ENCODE results near the gene GLIS1. TPM values are rescaled to one million over a fixed set of nuclear protein-coding genes. Genes with fewer than 3 reads are reported as not detected.

The GLIS1 gene
- total and polyA plus RNA-seq, 2 of the 8 experiments (the other 6 are each of a cell fraction or from before 2014, with no cell fraction given) = 0.15 to 0.22 TPM

- TF ChIP-seq NANOG (IDR thresholded peaks at IDR 0.05; ENCODE audit: insufficient read depth, low read depth, low read length, poor library complexity, severe bottlenecking) (no peak), SIX5 (IDR thresholded peaks at IDR 0.05; ENCODE audit: low read depth, low read length) (no peak), JUND (IDR thresholded peaks at IDR 0.05; ENCODE audit: low read length) (no peak), SUZ12 (IDR thresholded peaks at IDR 0.05; ENCODE audit: low read length) (no peak), CBX8 (IDR thresholded peaks at IDR 0.05; ENCODE audit: borderline replicate concordance, low read depth, low read length) (no peak), SP1 (IDR thresholded peaks at IDR 0.05; ENCODE audit: low read depth, low read length) (no peak), HDAC2 (IDR thresholded peaks at IDR 0.05; ENCODE audit: borderline replicate concordance in 1 of 2, low read depth in 2 of 2, low read length in 2 of 2) (no peak), NRF1 (IDR thresholded peaks at IDR 0.05; ENCODE audit: low read depth, low read length) (no peak), HDAC6 (IDR thresholded peaks at IDR 0.05; ENCODE audit: low read depth, low read length) (no peak)
Observed at GRCh38 chr1:53536606-53537005, 202.4 kb downstream of the GLIS1 start (continued).

Data from H1 (cell line).